HCT116 (cell line): ENCODE measurements around the gene COPS2. TPM values are rescaled to one million over a fixed set of nuclear protein-coding genes. Genes with fewer than 3 reads are reported as not detected.

Experiments
- ATAC-seq: fragments of 200-7000 bp; cut with Tn5 transposase; 2 replicates; pipeline ENCODE4 v1.9.1; 2020; ENCODE audit warnings: mild to moderate bottlenecking, moderate library complexity
- BruUV-seq: library from RNA; stranded (reverse); fragments of 400-500 nt; replicated peaks from 2 replicates; lab custom pipeline; 2021; lab: Mats Ljungman, UMichigan
- CTCF ChIA-PET: fragments of 300-600 bp; sonication (Branson Sonifier 250); formaldehyde crosslinking; loops from one replicate; lab custom pipeline; 2021; ENCODE audit warnings: antibody characterized with exemption; lab: Charles Lee
- POLR2A ChIA-PET: fragments of 300-600, 350-600 bp; sonication (Branson Sonifier 250); formaldehyde crosslinking; loops from one replicate; lab custom pipeline; 2021; ENCODE audit warnings: antibody characterized with exemption; lab: Charles Lee
- RAD21 ChIA-PET, 2 experiments: fragments of 300-600 bp; sonication (Branson Sonifier 250); formaldehyde crosslinking; loops; one replicate each; lab custom pipeline; 2023; ENCODE audit warnings: low total read pairs in 2 of 2; ENCODE audit not compliant: uncharacterized antibody in 2 of 2, unreplicated experiment in 2 of 2, low non-redundant PET in 1 of 2; lab: Charles Lee
- DNase-seq: peaks from one replicate; pipeline ENCODE4 v3.0.0-alpha.2; 2010; ENCODE audit warnings: low read depth, low spot score
- H2AFZ ChIP-seq: fragments of 200-600 bp; shearing (Covaris generic), sonication (generic); 2 replicates; pipeline ENCODE4 v1.6.1; 2017; ENCODE audit warnings: low read depth, mixed run types, mixed read lengths, antibody characterized with exemption, low read length; ENCODE audit not compliant: poor library complexity, severe bottlenecking
- H3K27ac ChIP-seq: 2 replicates; pipeline ENCODE4 v1.5.1; 2012; ENCODE audit warnings: low read depth, low read length
- H3K27me3 ChIP-seq: fragments of 200-600 bp; sonication (generic); 2 replicates; pipeline ENCODE4 v1.6.1; 2016; ENCODE audit warnings: mixed run types, low read length, mixed read lengths; ENCODE audit not compliant: insufficient read depth
- H3K36me3 ChIP-seq, 2 experiments: fragments of 200-500 bp in 1 of 2; fragments of 200-600 bp in 1 of 2; sonication (Bioruptor generic) in 1 of 2; sonication (generic) in 1 of 2; 2 replicates each; pipeline versions ENCODE4 v1.5.1 to v1.6.1; 2014 to 2016; ENCODE audit warnings: low read length in 2 of 2, inconsistent platforms in 1 of 2, mixed read lengths in 1 of 2, mixed run types in 1 of 2; ENCODE audit not compliant: insufficient read depth in 2 of 2, control insufficient read depth in 1 of 2
- H3K4me1 ChIP-seq, 2 experiments: fragments of 200-600 bp in 1 of 2; sonication (generic) in 1 of 2; 2 replicates each; pipeline versions ENCODE4 v1.5.1 to v1.6.1; 2012 to 2017; ENCODE audit warnings: low read length in 2 of 2, inconsistent platforms in 1 of 2, mild to moderate bottlenecking in 1 of 2, mixed read lengths in 1 of 2, mixed run types in 1 of 2, moderate library complexity in 1 of 2; ENCODE audit not compliant: insufficient read depth in 2 of 2, control insufficient read depth in 1 of 2
- H3K4me2 ChIP-seq: fragments of 200-600 bp; sonication (generic); 2 replicates; pipeline ENCODE4 v1.6.1; 2017; ENCODE audit warnings: mixed run types, low read length, mixed read lengths
- H3K4me3 ChIP-seq, 2 experiments: fragments of 200-600 bp in 1 of 2; sonication (generic) in 1 of 2; replicated peaks in 1 of 2; 2 replicates each; pipeline ENCODE4 v1.5.1; 2011 to 2016; ENCODE audit warnings: low read length in 2 of 2, control low read depth in 1 of 2, low read depth in 1 of 2, mild to moderate bottlenecking in 1 of 2, mixed read lengths in 1 of 2, mixed run types in 1 of 2
- H3K79me2 ChIP-seq: fragments of 200-600 bp; sonication (generic); 2 replicates; pipeline ENCODE4 v1.6.1; 2017; ENCODE audit warnings: mild to moderate bottlenecking, mixed run types, low read length, moderate library complexity, mixed read lengths; ENCODE audit not compliant: insufficient read depth
- H3K9ac ChIP-seq: fragments of 200-600 bp; sonication (generic); 2 replicates; pipeline ENCODE4 v1.6.1; 2016; ENCODE audit warnings: low read length, mixed read lengths
- H3K9me2 ChIP-seq: fragments of 200-600 bp; sonication (generic), shearing (Covaris generic); 2 replicates; pipeline ENCODE4 v1.6.1; 2017; ENCODE audit warnings: mixed run types, mild to moderate bottlenecking, moderate library complexity; ENCODE audit not compliant: insufficient read depth
- H3K9me3 ChIP-seq, 2 experiments: fragments of 200-500 bp in 1 of 2; fragments of 200-600 bp in 1 of 2; sonication (Bioruptor generic) in 1 of 2; sonication (generic) in 1 of 2; 2 replicates each; pipeline ENCODE4 v1.6.1; 2014 to 2017; ENCODE audit warnings: low read length in 2 of 2, mixed read lengths in 2 of 2, inconsistent platforms in 1 of 2, low read depth in 1 of 2, mild to moderate bottlenecking in 1 of 2, mixed run types in 1 of 2, moderate library complexity in 1 of 2; ENCODE audit not compliant: control insufficient read depth in 1 of 2, insufficient read depth in 1 of 2
- H4K20me1 ChIP-seq: fragments of 200-600 bp; sonication (generic), shearing (Covaris generic); 2 replicates; pipeline ENCODE4 v1.6.1; 2017; ENCODE audit warnings: mixed run types, mild to moderate bottlenecking, moderate library complexity; ENCODE audit not compliant: insufficient read depth
- CEBPB ChIP-seq: IDR thresholded peaks from 2 replicates; pipeline ENCODE4 v1.6.1; 2012; ENCODE audit warnings: low read depth
- CTCF ChIP-seq, 3 experiments: fragments of 200-600 bp in 1 of 3; sonication (generic) in 1 of 3; IDR thresholded peaks in 2 of 3; conservative IDR thresholded peaks in 1 of 3; 2 replicates each; pipeline ENCODE4 v1.5.1; 2012 to 2017; ENCODE audit warnings: low read depth in 2 of 3, low read length in 2 of 3, antibody characterized with exemption in 1 of 3, borderline replicate concordance in 1 of 3, control low read depth in 1 of 3, mild to moderate bottlenecking in 1 of 3, mixed read lengths in 1 of 3, mixed run types in 1 of 3, moderate library complexity in 1 of 3; ENCODE audit not compliant: insufficient read depth in 1 of 3
- EGR1 ChIP-seq: IDR thresholded peaks from 2 replicates; pipeline ENCODE4 v1.6.1; 2012; ENCODE audit warnings: low read depth
- EZH2phosphoT487 ChIP-seq: fragments of 200-600 bp; IDR thresholded peaks from 2 replicates; pipeline ENCODE4 v1.6.1; 2018; ENCODE audit warnings: antibody characterized with exemption, borderline replicate concordance
- FOSL1 ChIP-seq: IDR thresholded peaks from 2 replicates; pipeline ENCODE4 v1.6.1; 2012; ENCODE audit warnings: low read depth
- MAX ChIP-seq: IDR thresholded peaks from 2 replicates; pipeline ENCODE4 v1.6.1; 2012
- POLR2A ChIP-seq: IDR thresholded peaks from 2 replicates; pipeline ENCODE4 v1.7.0; 2011; ENCODE audit warnings: borderline replicate concordance; ENCODE audit not compliant: insufficient read depth, insufficient read length; ENCODE audit errors: extremely low read depth
- POLR2AphosphoS5 ChIP-seq: IDR thresholded peaks from 2 replicates; pipeline ENCODE4 v1.6.1; 2011; ENCODE audit warnings: mild to moderate bottlenecking, low read depth, low read length, moderate library complexity
- RAD21 ChIP-seq: IDR thresholded peaks from 2 replicates; pipeline ENCODE4 v1.6.1; 2012; ENCODE audit warnings: low read depth, mild to moderate bottlenecking
- REST ChIP-seq: IDR thresholded peaks from 2 replicates; pipeline ENCODE4 v1.6.1; 2012; ENCODE audit warnings: low read depth
- SP1 ChIP-seq: IDR thresholded peaks from 2 replicates; pipeline ENCODE4 v1.6.1; 2012; ENCODE audit warnings: low read depth
- TCF7L2 ChIP-seq: IDR thresholded peaks from 2 replicates; pipeline ENCODE4 v1.7.0; 2011; ENCODE audit warnings: borderline replicate concordance, inconsistent platforms; ENCODE audit not compliant: insufficient read depth, insufficient read length; ENCODE audit errors: extremely low read depth
- YY1 ChIP-seq: IDR thresholded peaks from 2 replicates; pipeline ENCODE4 v1.6.1; 2011; ENCODE audit warnings: low read length, low read depth, moderate library complexity, mild to moderate bottlenecking; ENCODE audit not compliant: insufficient replicate concordance; ENCODE audit errors: extremely low read depth
- ZBTB33 ChIP-seq: IDR thresholded peaks from 2 replicates; pipeline ENCODE4 v1.6.1; 2011; ENCODE audit warnings: mild to moderate bottlenecking, low read length, moderate library complexity; ENCODE audit not compliant: insufficient replicate concordance; ENCODE audit errors: extremely low read depth
- ZFX ChIP-seq: fragments of 450-650 bp; IDR thresholded peaks from 2 replicates; pipeline ENCODE4 v1.6.1; 2017
- intact Hi-C: fragments of 100-400 bp; cut with micrococcal nuclease; formaldehyde crosslinking; loops from 2 replicates; pipeline ENCODE4 v1.10.0; 2022
- total RNA-seq: library from RNA; stranded (reverse); gene quantifications from one replicate; pipeline ENCODE4 v1.2.1, GENCODE V29; 2021; ENCODE audit not compliant: unreplicated experiment

COPS2 gene
- total RNA-seq, 1 experiment from 2014 or later, result 93.6 TPM

- TF ChIP-seq REST, result no peak
Observed at GRCh38 chr15:49169880-49170597, 14.6 kb upstream of the COPS2 start, which contains the start of gene GALK2 (continued).

GRCh38 chr15:49168016-49168415, 12.6 kb upstream of the COPS2 start:
- Histone ChIP-seq H3K4me3 (no peak overlapping the region), H3K9ac (no peak overlapping the region), H3K4me2 (no peak overlapping the region), H2AFZ (no peak overlapping the region), H3K79me2 (no peaks in the 10 kb centered on the region; the same call in 1 of the 2 replicates), H3K27ac (no peak overlapping the region), H3K27me3 (no peaks in the 10 kb centered on the region)
- RAD21 ChIA-PET, result no interaction called here
- BruUV-seq, result no TSS peak
- POLR2A ChIA-PET, result no interaction called here
- no peak for DNase-seq
- CTCF ChIA-PET, result no interaction called here
- TF ChIP-seq POLR2AphosphoS5, result no peak
- no peak for TF ChIP-seq CEBPB
- no peak for TF ChIP-seq POLR2A
- TF ChIP-seq EGR1, result no peak
- no peak for TF ChIP-seq CTCF (IDR thresholded peaks at IDR 0.05 in 2 of 3, conservative IDR thresholded peaks at IDR 0.05 in 1 of 3; ENCODE audit: borderline replicate concordance in 1 of 3, insufficient read depth in 1 of 3, low read depth in 2 of 3, low read length in 2 of 3)
- no peak for TF ChIP-seq ZBTB33
- TF ChIP-seq MAX, result no peak
- TF ChIP-seq YY1, result no peak
- TF ChIP-seq TCF7L2, result no peak
- no peak for TF ChIP-seq ZFX
- no peak for TF ChIP-seq RAD21
- TF ChIP-seq SP1, result no peak
- TF ChIP-seq FOSL1, result no peak
- no peak for TF ChIP-seq EZH2phosphoT487
- TF ChIP-seq, all 23 proteins: peak for 0
- no peaks in the 10 kb centered on the region for H3K9me2 ChIP-seq
- H3K4me1 ChIP-seq, result peaks cover 6 to 14% of the 10 kb centered on the region in 2 experiments; a peak in 3 of 4 replicates
- no peak for ATAC-seq
- H3K9me3 ChIP-seq, result no peaks in the 10 kb centered on the region
- intact Hi-C loops, result no loop called here
- H3K36me3 ChIP-seq, result no peaks in the 10 kb centered on the region
- no peaks in the 10 kb centered on the region for H4K20me1 ChIP-seq
